Measurements from ENCODE around the gene NIN.

DNA sequence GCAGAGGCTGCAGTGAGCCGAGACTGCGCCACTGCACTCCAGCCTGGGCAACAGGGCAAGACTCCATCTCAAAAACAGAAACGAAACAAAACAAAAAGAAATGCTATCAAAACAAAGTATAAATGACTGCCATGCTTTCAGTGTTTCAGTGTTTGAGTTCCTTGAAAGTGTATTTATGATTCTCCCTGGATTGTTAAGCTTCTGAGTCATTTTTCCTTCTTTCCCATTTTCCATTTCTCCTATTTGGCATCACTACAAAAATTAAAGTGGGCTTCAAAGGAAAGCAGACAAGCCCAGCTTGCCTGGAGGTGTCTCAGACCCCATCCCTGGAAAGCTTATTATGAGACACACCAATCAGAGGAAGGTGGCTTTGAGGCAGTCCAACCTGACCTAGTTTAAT is 35.1 kb downstream of the NIN start:
- TF ChIP-seq EP300 (IDR thresholded peaks at IDR 0.05; ENCODE audit: borderline replicate concordance) (no peak), EGR1 (IDR thresholded peaks at IDR 0.05) (no peak), YY1 (IDR thresholded peaks at IDR 0.05; ENCODE audit: low read depth) (no peak)
- TF ChIP-seq, protein P1, sequence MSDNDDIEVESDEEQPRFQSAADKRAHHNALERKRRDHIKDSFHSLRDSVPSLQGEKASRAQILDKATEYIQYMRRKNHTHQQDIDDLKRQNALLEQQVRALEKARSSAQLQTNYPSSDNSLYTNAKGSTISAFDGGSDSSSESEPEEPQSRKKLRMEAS (IDR thresholded peaks at IDR 0.05) = no peak

All from Ishikawa (cell line).